Stimulated activated CD8-positive, alpha-beta memory T cell treated with anti-CD3 and anti-CD28 coated beads, Interleukin-7, amount 100 ng/mL, for 48 hours (primary cell): ENCODE results near the gene SPAG7.

Experiments used
- DNase-seq, 2 donors: peaks; one replicate each; pipeline ENCODE4 v3.0.0-alpha.2; 2020; ENCODE audit warnings: low read depth in 1 of 2; ENCODE audit errors: extremely low read depth in 1 of 2

Gene SPAG7

GRCh38 chr17:4978726-4979125 lies 11.1 kb upstream of the SPAG7 start:
- no peak for DNase-seq

GRCh38 chr17:4974115-4974670 lies 6.6 kb upstream of the SPAG7 start:
- DNase-seq = no peak

- DNase-seq = no peak
Observed at GRCh38 chr17:4973256-4974114, 5.9 kb upstream of the SPAG7 start.

- no peak for DNase-seq
Observed at GRCh38 chr17:4972752-4973151, 5.1 kb upstream of the SPAG7 start.

GRCh38 chr17:4972322-4972721 lies 4.7 kb upstream of the SPAG7 start:
- DNase-seq = no peak

- no peak for DNase-seq
Observed at GRCh38 chr17:4971826-4972225, 4.2 kb upstream of the SPAG7 start.

GRCh38 chr17:4970273-4970672 lies 2.7 kb upstream of the SPAG7 start:
- DNase-seq = no peak

- DNase-seq = peak in 1 of 2 donors; percentile 43
Observed at GRCh38 chr17:4969551-4970173, 2.0 kb upstream of the SPAG7 start.

GRCh38 chr17:4969047-4969550 lies 1.5 kb upstream of the SPAG7 start:
- DNase-seq = peak; percentile 37 to 52

GRCh38 chr17:4968486-4969046 lies 949 bp upstream of the SPAG7 start:
- DNase-seq = peak; percentile 16 to 29

GRCh38 chr17:4966844-4967538 lies 626 bp downstream of the SPAG7 start:
- peak; percentile 80 to 92 for DNase-seq

- DNase-seq = no peak
Observed at GRCh38 chr17:4965311-4965986, 2.2 kb downstream of the SPAG7 start.

- DNase-seq = no peak
Observed at GRCh38 chr17:4960279-4960922, 7.2 kb downstream of the SPAG7 start.

GRCh38 chr17:4959261-4959965 lies 8.2 kb downstream of the SPAG7 start:
- no peak for DNase-seq

- no peak for DNase-seq
Observed at GRCh38 chr17:4958102-4958501, 9.5 kb downstream of the SPAG7 start.

- no peak for DNase-seq
Observed at GRCh38 chr17:4956493-4957061, 11.0 kb downstream of the SPAG7 start.

GRCh38 chr17:4955091-4955490 lies 12.5 kb downstream of the SPAG7 start:
- DNase-seq = no peak

- no peak for DNase-seq
Observed at GRCh38 chr17:4953451-4953961, 14.1 kb downstream of the SPAG7 start.

- no peak for DNase-seq
Observed at GRCh38 chr17:4951486-4951885, 16.1 kb downstream of the SPAG7 start.
